ENCODE data around the gene PVR. TPM values are rescaled to one million over a fixed set of nuclear protein-coding genes. Genes with fewer than 3 reads are reported as not detected.

The PVR gene
- total and polyA plus RNA-seq, 9 of the 15 experiments (the other 6 are each of a cell fraction or from before 2014, with no cell fraction given) = 0.89 to 14.5 (median 9.8) TPM

GRCh38 chr19:44671400-44671799, 27.7 kb downstream of the PVR start, which contains the start of gene CEACAM19 (continued):
- TF ChIP-seq ZBTB43 (CRISPR knock-in tag; IDR thresholded peaks at IDR 0.05) = no peak
- TF ChIP-seq FOS (IDR thresholded peaks at IDR 0.05; ENCODE audit: extremely low read depth, insufficient read length) = no peak
- no peak for TF ChIP-seq NEUROD1 (IDR thresholded peaks at IDR 0.05; ENCODE audit: borderline replicate concordance, low read depth, low read length, partially characterized antibody)
- TF ChIP-seq POLR2AphosphoS2 (IDR thresholded peaks at IDR 0.05; ENCODE audit: low read length) = no peak
- TF ChIP-seq SMAD2 (IDR thresholded peaks at IDR 0.05; ENCODE audit: low read depth, low read length) = no peak
- no peak for TF ChIP-seq MEF2D (tag; conservative IDR thresholded peaks at IDR 0.05; ENCODE audit: low read depth)
- peak; percentile 28 to 36; a peak in 2 of 4 replicates for TF ChIP-seq KDM1A (IDR thresholded peaks at IDR 0.05)
- no peak for TF ChIP-seq TSHZ1 (CRISPR knock-in tag; IDR thresholded peaks at IDR 0.05)
- no peak for TF ChIP-seq ZNF280B (CRISPR knock-in tag; IDR thresholded peaks at IDR 0.05)
- no peak for TF ChIP-seq ZBTB33 (CRISPR knock-in tag; IDR thresholded peaks at IDR 0.05)
- no peak for TF ChIP-seq PHF20 (IDR thresholded peaks at IDR 0.05; ENCODE audit: partially characterized antibody)
- no peak for TF ChIP-seq ZNF717 (CRISPR knock-in tag; IDR thresholded peaks at IDR 0.05)
- TF ChIP-seq STAG1 (CRISPR knock-in tag; IDR thresholded peaks at IDR 0.05; ENCODE audit: borderline replicate concordance) = no peak
- no peak for TF ChIP-seq RBM22 (IDR thresholded peaks at IDR 0.05; ENCODE audit: low read depth, low read length, poor library complexity, severe bottlenecking)
- no peak for TF ChIP-seq SMARCC2 (IDR thresholded peaks at IDR 0.05; ENCODE audit: low read depth)
- TF ChIP-seq SETDB1 (IDR thresholded peaks at IDR 0.05; ENCODE audit: low read length) = no peak
- no peak for TF ChIP-seq U2AF2 (optimal IDR thresholded peaks at IDR 0.05; ENCODE audit: low read depth, low read length)
- peak; percentile 81 for TF ChIP-seq BCOR (IDR thresholded peaks at IDR 0.05)
- no peak for TF ChIP-seq ZNF121 (CRISPR knock-in tag; conservative IDR thresholded peaks at IDR 0.05)
- TF ChIP-seq ZNF444 (CRISPR knock-in tag; IDR thresholded peaks at IDR 0.05) = no peak
- no peak for TF ChIP-seq PPARD (CRISPR knock-in tag; IDR thresholded peaks at IDR 0.05)
- no peak for TF ChIP-seq HDAC6 (IDR thresholded peaks at IDR 0.05; ENCODE audit: low read depth, low read length)
